Measurements from ENCODE around the gene NPHS1. TPM values are rescaled to one million over a fixed set of nuclear protein-coding genes. Genes with fewer than 3 reads are reported as not detected.

NPHS1 gene
- total and polyA plus RNA-seq, 2 donors from 2014 or later, result 0.25 to 39.7 TPM

DNA sequence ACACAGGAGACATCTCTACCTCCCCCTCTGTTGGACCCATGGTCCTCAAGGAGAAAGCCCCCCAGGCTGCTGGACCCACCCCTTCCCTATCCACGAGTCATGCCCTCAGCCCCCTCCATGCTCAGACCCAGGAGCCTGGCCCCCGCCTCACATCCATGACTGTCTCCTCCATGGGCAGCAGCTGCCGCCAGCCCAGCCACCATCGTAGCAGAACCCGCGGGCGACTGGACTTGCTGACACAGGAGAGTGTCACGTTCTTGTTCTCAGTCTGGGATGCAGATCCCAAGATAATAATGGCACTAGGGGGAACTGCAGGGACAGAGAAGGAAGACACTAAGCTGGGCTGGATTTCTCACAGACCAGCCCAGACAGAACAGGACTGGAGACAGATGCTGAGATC lies 3.8 kb downstream of the NPHS1 start:
- Histone ChIP-seq H3K9me3 (ENCODE audit: control insufficient read depth in 2 of 3, insufficient read depth in 1 of 3, low read length in 3 of 3) (no peaks in the 10 kb centered on the region), H3K36me3 (ENCODE audit: control insufficient read depth in 2 of 3, insufficient read depth in 3 of 3, low read length in 3 of 3) (no peaks in the 10 kb centered on the region), H3K9ac (ENCODE audit: low read length in 3 of 3) (no peak overlapping the region), H3K27me3 (ENCODE audit: control insufficient read depth, insufficient read depth, low read length) (peaks cover 10% of the 10 kb centered on the region), H3K4me3 (ENCODE audit: low read length in 3 of 3) (no peak overlapping the region), H3K27ac (ENCODE audit: low read depth in 2 of 2, low read length in 2 of 2) (no peak overlapping the region), H3K4me1 (ENCODE audit: control insufficient read depth in 2 of 3, insufficient read depth in 2 of 3, low read depth in 1 of 3, low read length in 3 of 3) (peaks cover 0 to 5% (median 0%) of the 10 kb centered on the region in 3 donors)
- DNase-seq (no peak), FAIRE-seq (no peak)
- intact Hi-C loops (cut with DNase I), result no loop called here
- TF ChIP-seq CTCF (IDR thresholded peaks at IDR 0.05; ENCODE audit: borderline replicate concordance, extremely low read depth, insufficient read depth), result no peak

- no peak overlapping the region for H3K9ac ChIP-seq (ENCODE audit: low read length in 3 of 3)
- TF ChIP-seq CTCF (IDR thresholded peaks at IDR 0.05; ENCODE audit: borderline replicate concordance, extremely low read depth, insufficient read depth), result no peak
- no peak overlapping the region for H3K4me3 ChIP-seq (ENCODE audit: low read length in 3 of 3)
- H3K27me3 ChIP-seq (ENCODE audit: control insufficient read depth, insufficient read depth, low read length), result peaks cover 10% of the 10 kb centered on the region
- no peaks in the 10 kb centered on the region for H3K36me3 ChIP-seq (ENCODE audit: control insufficient read depth in 2 of 3, insufficient read depth in 3 of 3, low read length in 3 of 3)
- DNase-seq, result no peak
- H3K9me3 ChIP-seq (ENCODE audit: control insufficient read depth in 2 of 3, insufficient read depth in 1 of 3, low read length in 3 of 3), result no peaks in the 10 kb centered on the region
- peaks cover 0 to 5% (median 0%) of the 10 kb centered on the region in 3 donors for H3K4me1 ChIP-seq (ENCODE audit: control insufficient read depth in 2 of 3, insufficient read depth in 2 of 3, low read depth in 1 of 3, low read length in 3 of 3)
- FAIRE-seq, result no peak
- intact Hi-C loops (cut with DNase I), result no loop called here
- no peak overlapping the region for H3K27ac ChIP-seq (ENCODE audit: low read depth in 2 of 2, low read length in 2 of 2)
Measured at GRCh38 chr19:35847911-35848310, 4.4 kb downstream of the NPHS1 start.

GRCh38 chr19:35846038-35846668 lies 6.2 kb downstream of the NPHS1 start:
- no peak overlapping the region for H3K27ac ChIP-seq (ENCODE audit: low read depth in 2 of 2, low read length in 2 of 2)
- H3K36me3 ChIP-seq (ENCODE audit: control insufficient read depth in 2 of 3, insufficient read depth in 3 of 3, low read length in 3 of 3), result no peaks in the 10 kb centered on the region
- DNase-seq, result no peak
- no peak overlapping the region for H3K4me3 ChIP-seq (ENCODE audit: low read length in 3 of 3)
- no peak for TF ChIP-seq CTCF (IDR thresholded peaks at IDR 0.05; ENCODE audit: borderline replicate concordance, extremely low read depth, insufficient read depth)
- no peak overlapping the region for H3K9ac ChIP-seq (ENCODE audit: low read length in 3 of 3)
- FAIRE-seq, result no peak
- H3K4me1 ChIP-seq (ENCODE audit: control insufficient read depth in 2 of 3, insufficient read depth in 2 of 3, low read depth in 1 of 3, low read length in 3 of 3), result peaks cover 0 to 5% (median 0%) of the 10 kb centered on the region in 3 donors
- H3K9me3 ChIP-seq (ENCODE audit: control insufficient read depth in 2 of 3, insufficient read depth in 1 of 3, low read length in 3 of 3), result no peaks in the 10 kb centered on the region
- intact Hi-C loops (cut with DNase I), result no loop called here
- H3K27me3 ChIP-seq (ENCODE audit: control insufficient read depth, insufficient read depth, low read length), result peaks cover 12% of the 10 kb centered on the region

Measured in kidney (tissue), 14 donors.